Nephron (organoid): ENCODE results near the gene FES.

Experiments
- H3K27ac Mint-ChIP-seq, 3 experiments: 2 replicates each; pipeline ENCODE4 v1.8.0; 2020; ENCODE audit warnings: mixed read lengths in 3 of 3, mild to moderate bottlenecking in 2 of 3, moderate library complexity in 1 of 3
- H3K27me3 Mint-ChIP-seq: 2 replicates; pipeline ENCODE4 v1.8.0; 2021; ENCODE audit warnings: low read depth, mild to moderate bottlenecking, moderate library complexity, mixed read lengths
- H3K36me3 Mint-ChIP-seq: 2 replicates; pipeline ENCODE4 v1.8.0; 2020; ENCODE audit warnings: low read depth, mixed read lengths
- H3K4me1 Mint-ChIP-seq: 2 replicates; pipeline ENCODE4 v1.8.0; 2020; ENCODE audit warnings: mixed read lengths
- H3K4me3 Mint-ChIP-seq, 3 experiments: 2 replicates each; pipeline ENCODE4 v1.8.0; 2020; ENCODE audit warnings: mild to moderate bottlenecking in 3 of 3, mixed read lengths in 3 of 3, moderate library complexity in 2 of 3
- H3K9me3 Mint-ChIP-seq: 2 replicates; pipeline ENCODE4 v1.8.0; 2020; ENCODE audit warnings: mixed read lengths
- CTCF ChIP-seq, 3 experiments: fragments of 200-600 bp; sonication (generic); IDR thresholded peaks; one replicate each; pipeline ENCODE4 v1.5.0; 2021; ENCODE audit warnings: antibody characterized with exemption in 3 of 3; ENCODE audit not compliant: unreplicated experiment in 3 of 3

Gene FES

GRCh38 chr15:90931828-90932659 is 47.7 kb downstream of the FES start, which contains the start of gene HDDC3:
Gene HDDC3, minus strand, starts transcription at chr15:90932549. Its CDS starts 9 bp downstream, at chr15:90932540.
- TF ChIP-seq CTCF (IDR thresholded peaks at IDR 0.05; ENCODE audit: unreplicated experiment in 3 of 3) = peak; percentile 93 to 96 (median 95)
- peaks cover 4% of the 10 kb centered on the region for H3K36me3 Mint-ChIP-seq
- peak within 1 kb of the TSS; percentile 79 to 93 (median 89) for H3K4me3 Mint-ChIP-seq
- H3K27ac Mint-ChIP-seq = peak within 1 kb of the TSS; percentile 48 to 92 (median 73)
- peaks cover 33% of the 10 kb centered on the region for H3K4me1 Mint-ChIP-seq
- no peaks in the 10 kb centered on the region for H3K27me3 Mint-ChIP-seq
- H3K9me3 Mint-ChIP-seq = no peaks in the 10 kb centered on the region

GRCh38 chr15:90932660-90932991 is 48.3 kb downstream of the FES start:
- no peaks in the 10 kb centered on the region for H3K27me3 Mint-ChIP-seq
- H3K4me3 Mint-ChIP-seq = peak overlapping the region; percentile 79 to 93 (median 89)
- H3K27ac Mint-ChIP-seq = peak overlapping the region; percentile 22 to 72 (median 72)
- H3K36me3 Mint-ChIP-seq = peaks cover 4% of the 10 kb centered on the region
- peaks cover 33% of the 10 kb centered on the region for H3K4me1 Mint-ChIP-seq
- H3K9me3 Mint-ChIP-seq = no peaks in the 10 kb centered on the region
- TF ChIP-seq CTCF (IDR thresholded peaks at IDR 0.05; ENCODE audit: unreplicated experiment in 3 of 3) = no peak

- H3K36me3 Mint-ChIP-seq = peaks cover 6% of the 10 kb centered on the region
Measured at GRCh38 chr15:90933301-90933700, 49.0 kb downstream of the FES start.

GRCh38 chr15:90934256-90934948 is 50.1 kb downstream of the FES start:
- no peaks in the 10 kb centered on the region for H3K9me3 Mint-ChIP-seq
- H3K27me3 Mint-ChIP-seq = no peaks in the 10 kb centered on the region
- peak overlapping the region; percentile 79 to 92 (median 89) for H3K4me3 Mint-ChIP-seq
- H3K36me3 Mint-ChIP-seq = peaks cover 11% of the 10 kb centered on the region
- TF ChIP-seq CTCF (IDR thresholded peaks at IDR 0.05; ENCODE audit: unreplicated experiment in 3 of 3) = peak; percentile 74 to 87 (median 84)
- peaks cover 33% of the 10 kb centered on the region for H3K4me1 Mint-ChIP-seq
- peak overlapping the region; percentile 32 to 64 (median 52) for H3K27ac Mint-ChIP-seq

More at GRCh38 chr15:90933301-90933700, 49.0 kb downstream of the FES start:
- no peak for TF ChIP-seq CTCF (IDR thresholded peaks at IDR 0.05; ENCODE audit: unreplicated experiment in 3 of 3)
- H3K4me3 Mint-ChIP-seq = peak overlapping the region; percentile 79 to 93 (median 89)
- no peaks in the 10 kb centered on the region for H3K9me3 Mint-ChIP-seq
- peaks cover 33% of the 10 kb centered on the region for H3K4me1 Mint-ChIP-seq
- H3K27me3 Mint-ChIP-seq = no peaks in the 10 kb centered on the region
- H3K27ac Mint-ChIP-seq = no peak overlapping the region

GRCh38 chr15:90934949-90935751 is 50.8 kb downstream of the FES start, which contains the start of gene UNC45A:
Gene UNC45A, plus strand, starts transcription at chr15:90935285. Its CDS starts 40 bp downstream, at chr15:90935325.
- TF ChIP-seq CTCF (IDR thresholded peaks at IDR 0.05; ENCODE audit: unreplicated experiment in 3 of 3) = no peak
- peaks cover 33% of the 10 kb centered on the region for H3K4me1 Mint-ChIP-seq
- no peaks in the 10 kb centered on the region for H3K27me3 Mint-ChIP-seq
- H3K9me3 Mint-ChIP-seq = no peaks in the 10 kb centered on the region
- peaks cover 19% of the 10 kb centered on the region for H3K36me3 Mint-ChIP-seq
- H3K27ac Mint-ChIP-seq = peak within 1 kb of the TSS; percentile 32 to 64 (median 52)
- peak within 1 kb of the TSS; percentile 79 to 92 (median 89) for H3K4me3 Mint-ChIP-seq
